ENCODE measurements around the gene ENTPD5.

GRCh38 chr14:74064883-74065282 is 45.8 kb upstream of the ENTPD5 start:
- TF ChIP-seq GATA2 (IDR thresholded peaks at IDR 0.05; ENCODE audit: low read depth, low read length) (no peak), GATA3 (IDR thresholded peaks at IDR 0.05; ENCODE audit: low read depth, low read length) (no peak)

Measured in SH-SY5Y (cell line).